Panc1 (cell line): Measurements from ENCODE around the gene SGSH.

ENCODE experiments used
- POLR2AphosphoS5 ChIP-seq: IDR thresholded peaks from 2 replicates; pipeline ENCODE4 v1.6.1; 2012; ENCODE audit warnings: mild to moderate bottlenecking, low read depth, low read length, moderate library complexity
- SIN3A ChIP-seq: IDR thresholded peaks from 2 replicates; pipeline ENCODE4 v1.6.1; 2012; ENCODE audit warnings: low read depth, mild to moderate bottlenecking, low read length, moderate library complexity, borderline replicate concordance; ENCODE audit not compliant: insufficient read depth
- TF ChIP-seq, protein P1 (sequence below): fragments of 450-650 bp; IDR thresholded peaks from 2 replicates; pipeline ENCODE4 v1.5.1; 2017; ENCODE audit warnings: mild to moderate bottlenecking

DNA sequence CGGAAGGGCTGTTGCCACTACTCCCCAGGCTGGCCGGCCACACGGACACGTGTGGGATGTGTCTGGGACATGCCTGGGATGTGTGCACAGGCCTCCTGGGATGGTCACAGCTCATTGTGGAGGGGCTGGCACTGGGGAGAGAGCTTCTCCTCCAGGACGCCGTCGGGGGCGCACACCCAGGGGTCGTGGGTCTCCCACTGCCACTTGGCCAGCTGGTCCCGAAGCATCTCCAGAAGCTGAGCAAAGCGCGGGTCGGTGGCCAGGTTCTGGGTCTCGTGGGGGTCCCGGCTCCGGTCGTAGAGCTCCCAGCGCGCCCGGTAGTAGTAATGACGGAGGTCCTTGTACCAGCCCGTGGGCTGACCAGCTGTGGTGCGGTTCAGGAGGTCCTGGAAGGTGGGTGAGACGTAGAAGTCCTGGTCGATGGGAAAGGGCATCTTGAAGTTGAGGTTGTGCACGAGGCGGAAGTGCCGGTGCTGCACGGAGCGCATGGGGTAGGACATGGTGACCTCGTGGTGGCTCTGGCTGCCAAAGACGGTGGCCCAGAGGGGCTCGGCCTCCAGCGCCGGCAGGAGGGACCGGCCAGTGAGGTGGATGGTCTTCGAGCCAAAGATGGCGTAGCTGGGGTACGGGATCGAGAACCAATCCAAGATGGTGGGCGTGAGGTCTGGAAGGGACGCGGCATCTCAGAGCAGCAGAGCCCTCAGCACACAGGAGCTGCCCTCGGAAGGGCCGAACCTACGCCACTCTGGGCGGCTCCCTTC lies 9.6 kb downstream of the SGSH start:
- TF ChIP-seq, protein P1, sequence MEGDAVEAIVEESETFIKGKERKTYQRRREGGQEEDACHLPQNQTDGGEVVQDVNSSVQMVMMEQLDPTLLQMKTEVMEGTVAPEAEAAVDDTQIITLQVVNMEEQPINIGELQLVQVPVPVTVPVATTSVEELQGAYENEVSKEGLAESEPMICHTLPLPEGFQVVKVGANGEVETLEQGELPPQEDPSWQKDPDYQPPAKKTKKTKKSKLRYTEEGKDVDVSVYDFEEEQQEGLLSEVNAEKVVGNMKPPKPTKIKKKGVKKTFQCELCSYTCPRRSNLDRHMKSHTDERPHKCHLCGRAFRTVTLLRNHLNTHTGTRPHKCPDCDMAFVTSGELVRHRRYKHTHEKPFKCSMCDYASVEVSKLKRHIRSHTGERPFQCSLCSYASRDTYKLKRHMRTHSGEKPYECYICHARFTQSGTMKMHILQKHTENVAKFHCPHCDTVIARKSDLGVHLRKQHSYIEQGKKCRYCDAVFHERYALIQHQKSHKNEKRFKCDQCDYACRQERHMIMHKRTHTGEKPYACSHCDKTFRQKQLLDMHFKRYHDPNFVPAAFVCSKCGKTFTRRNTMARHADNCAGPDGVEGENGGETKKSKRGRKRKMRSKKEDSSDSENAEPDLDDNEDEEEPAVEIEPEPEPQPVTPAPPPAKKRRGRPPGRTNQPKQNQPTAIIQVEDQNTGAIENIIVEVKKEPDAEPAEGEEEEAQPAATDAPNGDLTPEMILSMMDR = no peak
- TF ChIP-seq SIN3A (no peak), POLR2AphosphoS5 (no peak)
